DMS114 treated with DMSO at 0.1 percent for 48 hours (cell line): Measurements from ENCODE around the gene FAM135A.
"Not testable (repeated sequence)": the region's sequence is repeated elsewhere in the genome, so short reads cannot be mapped to it uniquely, and the experiment has no call there.

ENCODE experiments used
- DNase-seq: peaks from one replicate; lab custom pipeline; 2025; ENCODE audit not compliant: unreplicated experiment; lab: John Stamatoyannopoulos, UW

FAM135A gene

GRCh38 chr6:70609181-70609580 is 195.9 kb downstream of the FAM135A start:
- DNase-seq, result not testable (repeated sequence)
